Testis (tissue), 3 donors: Measurements from ENCODE around the gene NEFH. TPM values are rescaled to one million over a fixed set of nuclear protein-coding genes. Genes with fewer than 3 reads are reported as not detected.

Source experiments
- DNase-seq: peaks from one replicate; pipeline ENCODE4 v3.0.0-alpha.2; 2019
- H3K27ac ChIP-seq, 2 donors: fragments of 200-600 bp; sonication (generic); one replicate each; pipeline ENCODE4 v1.5.1; 2019
- H3K27me3 ChIP-seq: fragments of 200-600 bp; sonication (generic); one replicate; pipeline ENCODE4 v1.5.1; 2019
- H3K36me3 ChIP-seq: fragments of 200-600 bp; sonication (generic); one replicate; pipeline ENCODE4 v1.5.1; 2017; ENCODE audit warnings: low read depth; ENCODE audit errors: missing control alignments
- H3K4me1 ChIP-seq: fragments of 200-600 bp; sonication (generic); one replicate; pipeline ENCODE4 v1.5.1; 2019
- H3K4me3 ChIP-seq, 2 donors: fragments of 200-600 bp; sonication (generic); one replicate each; pipeline ENCODE4 v1.5.1; 2017 to 2019
- H3K9me3 ChIP-seq: fragments of 200-600 bp; sonication (generic); one replicate; pipeline ENCODE4 v1.5.1; 2017
- CTCF ChIP-seq, 3 experiments: fragments of 450-650 bp in 2 of 3; fragments of 200-600 bp in 1 of 3; sonication (generic) in 1 of 3; IDR thresholded peaks; one replicate each; pipeline ENCODE4 v1.5.1; 2016 to 2019; ENCODE audit warnings: antibody characterized with exemption in 3 of 3, mild to moderate bottlenecking in 2 of 3, moderate library complexity in 1 of 3
- POLR2A ChIP-seq: fragments of 450-650 bp; IDR thresholded peaks from one replicate; pipeline ENCODE4 v1.6.1; 2017; ENCODE audit warnings: antibody characterized with exemption, mild to moderate bottlenecking, moderate library complexity
- WGBS, 2 donors: methylation state at CpG; one replicate each; pipeline ENCODE4 v1.1.5; 2018; 5-methylcytosine and 5-hydroxymethylcytosine counted together
- intact Hi-C: fragments of 100-400 bp; cut with DNase I; formaldehyde crosslinking; loops from one replicate; pipeline ENCODE4 v1.15.1; 2023; ENCODE audit warnings: low total_unique reads
- polyA plus RNA-seq: library from polyadenylated mRNA; stranded (reverse); fragments of 350-450 nt; fragmentation: Illumina TruSeq; extraction: RNeasy Lipid Tissue Mini Kit (QIAGEN cat#74804); gene quantifications from one replicate; pipeline ENCODE4 v1.2.3, GENCODE V29; 2014; ENCODE audit warnings: low read depth, low replicate concordance; ENCODE audit not compliant: insufficient read depth
- total RNA-seq, 2 donors: library from RNA; depleted of rRNA; stranded (reverse); fragments of >200 nt; gene quantifications; one replicate each; pipeline ENCODE4 v1.2.3, GENCODE V29; 2016

The NEFH gene
- total and polyA plus RNA-seq, 3 donors from 2014 or later = 12.0 to 18.6 (median 16.9) TPM

- intact Hi-C loops = no loop called here
- H3K27ac ChIP-seq = peak overlapping the region in 1 of 2 donors; percentile 19
- TF ChIP-seq CTCF (IDR thresholded peaks at IDR 0.05) (no peak), POLR2A (no peak)
- peak; percentile 44 for DNase-seq
- no peaks in the 10 kb centered on the region for H3K9me3 ChIP-seq
- no peaks in the 10 kb centered on the region for H3K27me3 ChIP-seq
- 56 to 63% methylated on average over 5 of the region's 5 CpGs for WGBS, 2 donors
- peaks cover 9% of the 10 kb centered on the region for H3K4me1 ChIP-seq
- no peak overlapping the region for H3K4me3 ChIP-seq
- no peaks in the 10 kb centered on the region for H3K36me3 ChIP-seq
Measured at GRCh38 chr22:29517215-29517908, 37.3 kb downstream of the NEFH start.

DNA sequence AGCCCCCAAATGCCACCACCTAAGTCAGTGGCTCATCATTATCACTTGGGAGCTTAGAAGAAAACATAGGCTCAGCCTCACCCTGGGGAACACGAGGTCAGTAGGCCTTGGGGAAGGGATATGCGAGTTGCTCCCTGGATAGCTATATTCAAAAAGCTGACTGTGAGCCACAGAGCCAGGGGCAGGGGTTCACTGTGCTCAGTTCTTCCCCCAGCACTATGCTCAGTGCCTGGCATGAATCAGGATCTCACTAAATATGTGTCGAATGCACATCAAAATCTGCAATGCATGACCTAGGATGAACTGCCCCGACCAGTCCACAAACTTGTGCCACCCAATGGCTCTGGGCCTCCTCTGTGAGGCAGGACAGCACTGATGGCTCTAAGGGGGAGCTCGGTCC lies 38.4 kb downstream of the NEFH start:
- no peak overlapping the region for H3K27ac ChIP-seq
- H3K4me1 ChIP-seq = peaks cover 9% of the 10 kb centered on the region
- no peak overlapping the region for H3K4me3 ChIP-seq
- intact Hi-C loops = no loop called here
- H3K36me3 ChIP-seq = no peaks in the 10 kb centered on the region
- no peaks in the 10 kb centered on the region for H3K27me3 ChIP-seq
- TF ChIP-seq POLR2A (no peak), CTCF (IDR thresholded peaks at IDR 0.05) (no peak)
- WGBS, 2 donors = 83 to 93% methylated on average over 4 to 5 of the region's 5 CpGs
- H3K9me3 ChIP-seq = no peaks in the 10 kb centered on the region
- DNase-seq = no peak

GRCh38 chr22:29519996-29520395 lies 40.0 kb downstream of the NEFH start:
- H3K27ac ChIP-seq = no peak overlapping the region
- no peaks in the 10 kb centered on the region for H3K36me3 ChIP-seq
- intact Hi-C loops = no loop called here
- 95 to 100% methylated on average over 1 of the region's 1 CpG for WGBS, 2 donors
- H3K9me3 ChIP-seq = no peaks in the 10 kb centered on the region
- H3K4me3 ChIP-seq = no peak overlapping the region
- TF ChIP-seq CTCF (IDR thresholded peaks at IDR 0.05) (no peak), POLR2A (no peak)
- no peak for DNase-seq
- H3K27me3 ChIP-seq = no peaks in the 10 kb centered on the region
- peaks cover 9% of the 10 kb centered on the region for H3K4me1 ChIP-seq

GRCh38 chr22:29520851-29521250 lies 40.8 kb downstream of the NEFH start:
- no peak for DNase-seq
- no peak overlapping the region for H3K4me3 ChIP-seq
- no peaks in the 10 kb centered on the region for H3K36me3 ChIP-seq
- H3K4me1 ChIP-seq = peaks cover 9% of the 10 kb centered on the region
- no peaks in the 10 kb centered on the region for H3K9me3 ChIP-seq
- intact Hi-C loops = no loop called here
- H3K27ac ChIP-seq = no peak overlapping the region
- 65 to 70% methylated on average over 4 of the region's 4 CpGs for WGBS, 2 donors
- TF ChIP-seq CTCF (IDR thresholded peaks at IDR 0.05) (no peak), POLR2A (no peak)
- no peaks in the 10 kb centered on the region for H3K27me3 ChIP-seq

GRCh38 chr22:29521526-29521925 lies 41.5 kb downstream of the NEFH start:
- no peak overlapping the region for H3K27ac ChIP-seq
- 75 to 78% methylated on average over 7 of the region's 7 CpGs for WGBS, 2 donors
- no peaks in the 10 kb centered on the region for H3K9me3 ChIP-seq
- H3K4me3 ChIP-seq = no peak overlapping the region
- H3K27me3 ChIP-seq = no peaks in the 10 kb centered on the region
- peaks cover 9% of the 10 kb centered on the region for H3K4me1 ChIP-seq
- DNase-seq = no peak
- no peaks in the 10 kb centered on the region for H3K36me3 ChIP-seq
- intact Hi-C loops = no loop called here
- no peak for TF ChIP-seq CTCF (IDR thresholded peaks at IDR 0.05)
- no peak for TF ChIP-seq POLR2A
